DND-41 (cell line): ENCODE results near the gene LYZL1.

Experiments
- ATAC-seq: fragments of 200-7000 bp; cut with Tn5 transposase; 3 replicates; pipeline ENCODE4 v1.9.1; 2021; ENCODE audit warnings: low read depth; ENCODE audit not compliant: insufficient read depth
- DNase-seq: peaks from one replicate; pipeline ENCODE4 v3.0.0-alpha.2; 2020
- H2AFZ ChIP-seq: 2 replicates; pipeline ENCODE4 v1.6.0; 2012; ENCODE audit warnings: low read depth, low read length
- H3K27ac ChIP-seq: 2 replicates; pipeline ENCODE4 v1.5.1; 2012; ENCODE audit warnings: low read length, inconsistent platforms
- H3K27me3 ChIP-seq: fragments of 200-600 bp; sonication (generic); 2 replicates; pipeline ENCODE4 v1.6.0; 2012; ENCODE audit warnings: low read length, mild to moderate bottlenecking, inconsistent platforms; ENCODE audit not compliant: insufficient read depth, poor library complexity
- H3K36me3 ChIP-seq: 2 replicates; pipeline ENCODE4 v1.5.1; 2012; ENCODE audit warnings: low read length, inconsistent platforms; ENCODE audit not compliant: insufficient read depth
- H3K4me1 ChIP-seq: 2 replicates; pipeline ENCODE4 v1.5.1; 2012; ENCODE audit warnings: mild to moderate bottlenecking, low read length; ENCODE audit not compliant: insufficient read depth
- H3K4me2 ChIP-seq: 2 replicates; pipeline ENCODE4 v1.6.0; 2012; ENCODE audit warnings: mild to moderate bottlenecking, moderate library complexity, low read length, inconsistent platforms; ENCODE audit not compliant: insufficient read depth
- H3K4me3 ChIP-seq, 2 experiments: fragments of 200-600 bp in 1 of 2; shearing (Covaris generic) in 1 of 2; 2 replicates each; pipeline ENCODE4 v1.5.1; 2012 to 2016; ENCODE audit warnings: inconsistent platforms in 2 of 2, low read length in 2 of 2, mild to moderate bottlenecking in 2 of 2, low read depth in 1 of 2, moderate library complexity in 1 of 2
- H3K79me2 ChIP-seq: 2 replicates; pipeline ENCODE4 v1.6.0; 2012; ENCODE audit warnings: low read length, inconsistent platforms; ENCODE audit not compliant: insufficient read depth
- H3K9ac ChIP-seq: 2 replicates; pipeline ENCODE4 v1.6.0; 2012; ENCODE audit warnings: low read depth, mild to moderate bottlenecking, inconsistent platforms, low read length, moderate library complexity
- H3K9me3 ChIP-seq: 2 replicates; pipeline ENCODE4 v1.5.1; 2012; ENCODE audit warnings: low read length, moderate library complexity, mild to moderate bottlenecking, inconsistent platforms; ENCODE audit not compliant: insufficient read depth, severe bottlenecking
- H4K20me1 ChIP-seq: 2 replicates; pipeline ENCODE4 v1.6.0; 2012; ENCODE audit warnings: low read length; ENCODE audit not compliant: insufficient read depth
- EZH2 ChIP-seq: IDR thresholded peaks from 3 replicates; pipeline ENCODE4 v1.6.1; 2012; ENCODE audit warnings: borderline replicate concordance, low read depth, mild to moderate bottlenecking, moderate library complexity, low read length, inconsistent platforms; ENCODE audit not compliant: severe bottlenecking
- TF ChIP-seq, protein P1 (sequence below): IDR thresholded peaks from 2 replicates; pipeline ENCODE4 v1.5.1; 2012; ENCODE audit warnings: borderline replicate concordance, low read length, moderate library complexity, mild to moderate bottlenecking; ENCODE audit not compliant: poor library complexity, severe bottlenecking; ENCODE audit errors: extremely low read depth

The LYZL1 gene

DNA sequence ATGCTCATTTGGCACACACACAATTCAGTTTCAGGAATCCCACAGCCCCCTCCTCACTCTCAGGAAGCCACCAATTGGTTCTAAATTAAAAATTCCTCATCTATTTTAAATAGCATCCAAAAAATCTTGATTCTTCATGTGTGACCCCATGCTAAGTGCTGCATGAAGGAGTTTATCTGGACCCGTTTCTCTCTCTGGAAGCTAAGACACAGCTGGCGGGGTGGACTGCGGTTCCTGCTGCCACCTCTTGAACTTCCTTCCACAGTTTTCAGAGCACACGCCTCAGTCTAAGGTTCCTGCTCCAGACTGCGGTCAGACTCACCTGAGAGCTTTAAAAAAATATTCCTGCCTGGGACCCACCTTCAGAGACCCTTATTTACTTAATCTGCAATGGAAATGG is 34.5 kb downstream of the LYZL1 start:
- TF ChIP-seq, protein P1, sequence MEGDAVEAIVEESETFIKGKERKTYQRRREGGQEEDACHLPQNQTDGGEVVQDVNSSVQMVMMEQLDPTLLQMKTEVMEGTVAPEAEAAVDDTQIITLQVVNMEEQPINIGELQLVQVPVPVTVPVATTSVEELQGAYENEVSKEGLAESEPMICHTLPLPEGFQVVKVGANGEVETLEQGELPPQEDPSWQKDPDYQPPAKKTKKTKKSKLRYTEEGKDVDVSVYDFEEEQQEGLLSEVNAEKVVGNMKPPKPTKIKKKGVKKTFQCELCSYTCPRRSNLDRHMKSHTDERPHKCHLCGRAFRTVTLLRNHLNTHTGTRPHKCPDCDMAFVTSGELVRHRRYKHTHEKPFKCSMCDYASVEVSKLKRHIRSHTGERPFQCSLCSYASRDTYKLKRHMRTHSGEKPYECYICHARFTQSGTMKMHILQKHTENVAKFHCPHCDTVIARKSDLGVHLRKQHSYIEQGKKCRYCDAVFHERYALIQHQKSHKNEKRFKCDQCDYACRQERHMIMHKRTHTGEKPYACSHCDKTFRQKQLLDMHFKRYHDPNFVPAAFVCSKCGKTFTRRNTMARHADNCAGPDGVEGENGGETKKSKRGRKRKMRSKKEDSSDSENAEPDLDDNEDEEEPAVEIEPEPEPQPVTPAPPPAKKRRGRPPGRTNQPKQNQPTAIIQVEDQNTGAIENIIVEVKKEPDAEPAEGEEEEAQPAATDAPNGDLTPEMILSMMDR = no peak
- no peaks in the 10 kb centered on the region for H3K9me3 ChIP-seq
- no peak overlapping the region for H3K27ac ChIP-seq
- DNase-seq = no peak
- H3K9ac ChIP-seq = no peak overlapping the region
- peaks cover 2% of the 10 kb centered on the region for H3K27me3 ChIP-seq
- no peak overlapping the region for H3K4me2 ChIP-seq
- no peak for ATAC-seq
- no peaks in the 10 kb centered on the region for H3K36me3 ChIP-seq
- no peaks in the 10 kb centered on the region for H4K20me1 ChIP-seq
- no peaks in the 10 kb centered on the region for H3K4me1 ChIP-seq
- H2AFZ ChIP-seq = no peak overlapping the region
- no peaks in the 10 kb centered on the region for H3K79me2 ChIP-seq
- H3K4me3 ChIP-seq = no peak overlapping the region

DNA sequence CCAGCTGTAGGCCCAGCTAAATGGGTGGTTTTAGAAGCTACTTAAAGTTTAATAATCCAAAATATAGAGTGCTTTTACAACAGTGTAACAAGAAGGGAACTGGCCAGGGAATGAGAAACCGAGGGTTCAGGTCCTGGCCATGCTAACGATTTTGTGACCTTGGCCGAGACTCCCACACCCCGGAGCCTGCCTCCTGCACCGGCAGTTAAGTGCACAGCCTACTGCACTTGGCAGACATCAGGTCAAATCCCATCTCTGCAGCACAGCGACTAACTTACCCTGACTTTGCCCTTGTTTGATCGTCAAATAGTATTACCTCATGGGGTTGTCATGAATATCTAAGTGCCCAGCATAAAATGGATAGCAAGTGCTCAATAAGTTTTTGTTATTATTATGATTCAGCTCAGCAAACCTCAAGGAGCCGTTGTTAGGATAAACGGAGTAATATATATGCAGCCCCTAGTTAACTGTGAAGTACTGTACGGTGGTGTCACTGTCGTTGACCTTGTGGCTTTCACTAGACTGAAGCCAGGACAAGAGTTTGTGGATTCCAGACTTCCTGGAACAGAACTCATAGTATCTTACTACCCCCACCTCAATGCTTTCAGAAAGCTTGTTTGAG is 35.5 kb downstream of the LYZL1 start:
- no peaks in the 10 kb centered on the region for H3K9me3 ChIP-seq
- no peak overlapping the region for H2AFZ ChIP-seq
- no peaks in the 10 kb centered on the region for H4K20me1 ChIP-seq
- no peak for TF ChIP-seq EZH2
- TF ChIP-seq, protein P1 = no peak
- no peaks in the 10 kb centered on the region for H3K36me3 ChIP-seq
- no peak overlapping the region for H3K4me2 ChIP-seq
- H3K27ac ChIP-seq = no peak overlapping the region
- H3K4me1 ChIP-seq = no peaks in the 10 kb centered on the region
- no peak overlapping the region for H3K9ac ChIP-seq
- no peak overlapping the region for H3K4me3 ChIP-seq
- H3K79me2 ChIP-seq = no peaks in the 10 kb centered on the region
- peaks cover 2% of the 10 kb centered on the region for H3K27me3 ChIP-seq
- DNase-seq (no peak), ATAC-seq (no peak)

DNA sequence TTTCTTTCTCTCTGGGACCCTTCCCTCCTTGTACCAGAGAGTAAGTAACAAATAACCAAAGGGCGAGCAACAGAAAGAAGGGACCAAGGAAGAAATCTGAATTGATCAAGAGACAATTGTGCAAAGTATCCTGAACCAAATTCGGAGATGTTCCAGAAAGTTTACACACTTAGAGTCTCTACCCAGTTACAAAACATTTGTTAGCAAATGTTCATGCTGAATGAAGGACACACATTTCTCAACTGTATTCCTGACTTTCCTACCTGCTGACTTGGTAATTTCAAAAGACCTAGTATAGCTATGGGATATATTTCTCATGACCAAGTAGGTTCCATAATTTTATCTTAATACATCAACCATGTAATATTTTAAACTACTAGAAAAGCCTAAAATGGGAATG is 37.4 kb downstream of the LYZL1 start:
- no peak overlapping the region for H3K9ac ChIP-seq
- no peak overlapping the region for H3K27ac ChIP-seq
- H3K9me3 ChIP-seq = no peaks in the 10 kb centered on the region
- no peaks in the 10 kb centered on the region for H4K20me1 ChIP-seq
- DNase-seq = no peak
- no peak for ATAC-seq
- H2AFZ ChIP-seq = no peak overlapping the region
- H3K4me1 ChIP-seq = no peaks in the 10 kb centered on the region
- H3K27me3 ChIP-seq = peaks cover 2% of the 10 kb centered on the region
- no peak for TF ChIP-seq EZH2
- TF ChIP-seq, protein P1 = no peak
- no peak overlapping the region for H3K4me2 ChIP-seq
- no peaks in the 10 kb centered on the region for H3K79me2 ChIP-seq
- H3K36me3 ChIP-seq = no peaks in the 10 kb centered on the region
- no peak overlapping the region for H3K4me3 ChIP-seq
